HepG2 (cell line): ENCODE results near the gene LRRC45. TPM values are rescaled to one million over a fixed set of nuclear protein-coding genes. Genes with fewer than 3 reads are reported as not detected.

Experiments
- NCOA2 ChIP-seq: sonication (generic); formaldehyde crosslinking; IDR thresholded peaks from 2 replicates; pipeline ENCODE4 v1.8.0; 2022; ENCODE audit warnings: inconsistent platforms
- RFX5 ChIP-seq: IDR thresholded peaks from 2 replicates; pipeline ENCODE4 v1.6.1; 2011; ENCODE audit warnings: low read depth, low read length, improper control_type of control experiment
- RFXAP ChIP-seq: sonication (generic); formaldehyde crosslinking; IDR thresholded peaks from 2 replicates; pipeline ENCODE4 v1.4.0; 2020; ENCODE audit warnings: missing genetic modification reagents, borderline replicate concordance
- TCF7 ChIP-seq: sonication (generic); IDR thresholded peaks from 2 replicates; pipeline ENCODE4 v1.6.1; 2016; ENCODE audit warnings: antibody characterized with exemption, low read depth
- ZMAT3 ChIP-seq: sonication (generic); formaldehyde crosslinking; conservative IDR thresholded peaks from 2 replicates; pipeline ENCODE4 v1.7.0; 2021; ENCODE audit warnings: missing genetic modification reagents
- ZNF180 ChIP-seq: sonication (generic); formaldehyde crosslinking; IDR thresholded peaks from 2 replicates; pipeline ENCODE4 v1.4.0; 2020; ENCODE audit warnings: low read depth, missing genetic modification reagents, borderline replicate concordance
- ZNF205 ChIP-seq: IDR thresholded peaks from 2 replicates; pipeline ENCODE4 v1.6.1; 2018; ENCODE audit warnings: missing biosample characterization, missing genetic modification reagents
- ZNF432 ChIP-seq: sonication (generic); formaldehyde crosslinking; IDR thresholded peaks from 2 replicates; pipeline ENCODE4 v1.5.0; 2020; ENCODE audit warnings: missing genetic modification reagents, mild to moderate bottlenecking, borderline replicate concordance
- polyA plus RNA-seq, 8 experiments: library from polyadenylated mRNA; depleted of rRNA in 3 of 8; stranded (reverse) in 7 of 8; unstranded in 1 of 8; fragments of >200 nt; fragmentation: Illumina TruSeq in 4 of 8; extraction: Trizol in 4 of 8; gene quantifications; 2 replicates each; pipeline versions ENCODE4 v1.2.1 to v1.2.3, GENCODE V29; 2011 to 2016; ENCODE audit warnings: low read depth in 4 of 8, missing spikeins in 1 of 8, mixed read lengths in 1 of 8; ENCODE audit not compliant: insufficient read depth in 1 of 8
- total RNA-seq, 5 experiments: library from RNA; depleted of rRNA; stranded (reverse); fragments of >200 nt; fragmentation: Illumina TruSeq; extraction: Trizol; gene quantifications; 2 replicates each; pipeline ENCODE4 v1.2.3, GENCODE V29; 2016; ENCODE audit warnings: low read depth in 1 of 5
- TF ChIP-seq, protein P1 (sequence below): sonication (generic); formaldehyde crosslinking; IDR thresholded peaks from 2 replicates; pipeline ENCODE4 v1.9.0; 2021; ENCODE audit warnings: mild to moderate bottlenecking, missing genetic modification reagents
- TF ChIP-seq, protein P2 (sequence below): sonication (generic); formaldehyde crosslinking; IDR thresholded peaks from 2 replicates; pipeline ENCODE4 v1.5.1; 2020; ENCODE audit warnings: missing genetic modification reagents, mild to moderate bottlenecking, borderline replicate concordance
- TF ChIP-seq, protein P3 (sequence below): sonication (generic); formaldehyde crosslinking; IDR thresholded peaks from 2 replicates; pipeline ENCODE4 v1.8.0; 2022; ENCODE audit warnings: mild to moderate bottlenecking, missing genetic modification reagents, moderate library complexity
- TF ChIP-seq, protein P4 (sequence below): IDR thresholded peaks from 2 replicates; pipeline ENCODE4 v1.6.1; 2016; ENCODE audit warnings: mild to moderate bottlenecking, missing biosample characterization, missing genetic modification reagents
- TF ChIP-seq, protein P5 (sequence below): sonication (generic); formaldehyde crosslinking; IDR thresholded peaks from 2 replicates; pipeline ENCODE4 v1.5.0; 2020; ENCODE audit warnings: missing genetic modification reagents
- TF ChIP-seq, protein P6 (sequence below): sonication (generic); formaldehyde crosslinking; IDR thresholded peaks from 2 replicates; pipeline ENCODE4 v1.5.0; 2020; ENCODE audit warnings: mild to moderate bottlenecking, missing genetic modification reagents

Gene LRRC45
- total and polyA plus RNA-seq, 2 of the 13 experiments (the other 11 are each of a cell fraction or from before 2014, with no cell fraction given) = 11.6 to 48.1 TPM

DNA sequence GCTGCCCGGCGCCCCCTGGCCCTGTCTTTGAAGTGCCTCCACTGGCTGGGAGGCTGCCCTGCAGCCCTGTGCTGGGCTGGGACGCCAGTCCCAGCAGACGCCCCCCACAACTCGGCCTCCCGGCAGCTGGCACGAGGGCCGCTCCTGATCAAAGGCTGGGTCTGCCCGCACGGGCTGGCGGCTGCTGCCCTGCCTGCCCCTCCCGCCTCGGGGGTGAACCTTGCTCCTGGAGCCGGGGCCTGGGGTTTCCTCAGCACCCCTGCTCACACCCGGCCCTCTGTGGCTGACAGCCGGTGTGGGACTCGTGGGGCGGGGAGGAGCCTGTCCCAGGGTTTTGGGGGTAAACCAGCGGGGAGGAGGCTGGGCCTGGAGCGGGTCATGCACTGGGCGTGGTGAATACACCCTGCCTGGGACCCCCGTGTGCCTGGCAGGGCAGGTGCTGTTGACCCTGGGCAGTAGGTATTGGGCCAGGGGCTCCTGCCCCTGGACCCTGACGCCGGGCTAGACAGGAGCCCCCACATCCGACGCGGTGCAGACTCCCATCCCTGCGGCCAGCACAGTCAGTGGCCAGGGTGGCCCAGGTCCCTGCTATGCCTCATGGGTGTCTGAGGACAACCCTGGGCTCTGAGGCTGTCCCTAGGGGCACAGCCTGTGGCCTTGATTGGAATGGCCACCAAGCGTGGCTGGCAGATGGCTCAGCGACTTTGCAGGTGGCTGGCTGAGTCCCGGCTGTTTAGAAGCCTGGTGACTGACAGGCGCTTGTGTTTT is 22.1 kb upstream of the LRRC45 start (continued):
- TF ChIP-seq NCOA2 (peak; percentile 93), ZNF205 (CRISPR knock-in tag) (peak; percentile 90), ZNF180 (peak; percentile 56; the same call in 1 of the 2 replicates), ZNF432 (CRISPR knock-in tag) (no peak), TCF7 (peak; percentile 97), RFX5 (no peak), ZMAT3 (0 out of 2 replicates have a peak, but pooled peaks have one; percentile 70), RFXAP (CRISPR knock-in tag) (no peak; the same call in none of the 2 replicates)
- TF ChIP-seq, protein P1, sequence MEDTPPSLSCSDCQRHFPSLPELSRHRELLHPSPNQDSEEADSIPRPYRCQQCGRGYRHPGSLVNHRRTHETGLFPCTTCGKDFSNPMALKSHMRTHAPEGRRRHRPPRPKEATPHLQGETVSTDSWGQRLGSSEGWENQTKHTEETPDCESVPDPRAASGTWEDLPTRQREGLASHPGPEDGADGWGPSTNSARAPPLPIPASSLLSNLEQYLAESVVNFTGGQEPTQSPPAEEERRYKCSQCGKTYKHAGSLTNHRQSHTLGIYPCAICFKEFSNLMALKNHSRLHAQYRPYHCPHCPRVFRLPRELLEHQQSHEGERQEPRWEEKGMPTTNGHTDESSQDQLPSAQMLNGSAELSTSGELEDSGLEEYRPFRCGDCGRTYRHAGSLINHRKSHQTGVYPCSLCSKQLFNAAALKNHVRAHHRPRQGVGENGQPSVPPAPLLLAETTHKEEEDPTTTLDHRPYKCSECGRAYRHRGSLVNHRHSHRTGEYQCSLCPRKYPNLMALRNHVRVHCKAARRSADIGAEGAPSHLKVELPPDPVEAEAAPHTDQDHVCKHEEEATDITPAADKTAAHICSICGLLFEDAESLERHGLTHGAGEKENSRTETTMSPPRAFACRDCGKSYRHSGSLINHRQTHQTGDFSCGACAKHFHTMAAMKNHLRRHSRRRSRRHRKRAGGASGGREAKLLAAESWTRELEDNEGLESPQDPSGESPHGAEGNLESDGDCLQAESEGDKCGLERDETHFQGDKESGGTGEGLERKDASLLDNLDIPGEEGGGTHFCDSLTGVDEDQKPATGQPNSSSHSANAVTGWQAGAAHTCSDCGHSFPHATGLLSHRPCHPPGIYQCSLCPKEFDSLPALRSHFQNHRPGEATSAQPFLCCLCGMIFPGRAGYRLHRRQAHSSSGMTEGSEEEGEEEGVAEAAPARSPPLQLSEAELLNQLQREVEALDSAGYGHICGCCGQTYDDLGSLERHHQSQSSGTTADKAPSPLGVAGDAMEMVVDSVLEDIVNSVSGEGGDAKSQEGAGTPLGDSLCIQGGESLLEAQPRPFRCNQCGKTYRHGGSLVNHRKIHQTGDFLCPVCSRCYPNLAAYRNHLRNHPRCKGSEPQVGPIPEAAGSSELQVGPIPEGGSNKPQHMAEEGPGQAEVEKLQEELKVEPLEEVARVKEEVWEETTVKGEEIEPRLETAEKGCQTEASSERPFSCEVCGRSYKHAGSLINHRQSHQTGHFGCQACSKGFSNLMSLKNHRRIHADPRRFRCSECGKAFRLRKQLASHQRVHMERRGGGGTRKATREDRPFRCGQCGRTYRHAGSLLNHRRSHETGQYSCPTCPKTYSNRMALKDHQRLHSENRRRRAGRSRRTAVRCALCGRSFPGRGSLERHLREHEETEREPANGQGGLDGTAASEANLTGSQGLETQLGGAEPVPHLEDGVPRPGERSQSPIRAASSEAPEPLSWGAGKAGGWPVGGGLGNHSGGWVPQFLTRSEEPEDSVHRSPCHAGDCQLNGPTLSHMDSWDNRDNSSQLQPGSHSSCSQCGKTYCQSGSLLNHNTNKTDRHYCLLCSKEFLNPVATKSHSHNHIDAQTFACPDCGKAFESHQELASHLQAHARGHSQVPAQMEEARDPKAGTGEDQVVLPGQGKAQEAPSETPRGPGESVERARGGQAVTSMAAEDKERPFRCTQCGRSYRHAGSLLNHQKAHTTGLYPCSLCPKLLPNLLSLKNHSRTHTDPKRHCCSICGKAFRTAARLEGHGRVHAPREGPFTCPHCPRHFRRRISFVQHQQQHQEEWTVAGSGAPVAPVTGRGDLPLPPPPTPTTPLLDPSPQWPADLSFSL (CRISPR knock-in tag) = no peak
- TF ChIP-seq, protein P2, sequence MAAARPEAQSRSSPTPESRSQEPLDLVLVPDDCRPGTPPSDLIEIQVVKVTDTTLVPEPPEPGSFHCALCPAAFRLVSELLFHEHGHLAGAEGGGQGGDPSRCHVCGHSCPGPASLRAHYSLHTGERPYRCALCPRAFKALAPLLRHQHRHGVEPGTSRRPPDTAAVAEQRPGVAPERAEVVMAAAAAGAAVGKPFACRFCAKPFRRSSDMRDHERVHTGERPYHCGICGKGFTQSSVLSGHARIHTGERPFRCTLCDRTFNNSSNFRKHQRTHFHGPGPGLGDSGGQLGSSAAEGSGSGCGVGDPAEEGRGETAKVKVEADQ (CRISPR knock-in tag) = no peak
- TF ChIP-seq, protein P3, sequence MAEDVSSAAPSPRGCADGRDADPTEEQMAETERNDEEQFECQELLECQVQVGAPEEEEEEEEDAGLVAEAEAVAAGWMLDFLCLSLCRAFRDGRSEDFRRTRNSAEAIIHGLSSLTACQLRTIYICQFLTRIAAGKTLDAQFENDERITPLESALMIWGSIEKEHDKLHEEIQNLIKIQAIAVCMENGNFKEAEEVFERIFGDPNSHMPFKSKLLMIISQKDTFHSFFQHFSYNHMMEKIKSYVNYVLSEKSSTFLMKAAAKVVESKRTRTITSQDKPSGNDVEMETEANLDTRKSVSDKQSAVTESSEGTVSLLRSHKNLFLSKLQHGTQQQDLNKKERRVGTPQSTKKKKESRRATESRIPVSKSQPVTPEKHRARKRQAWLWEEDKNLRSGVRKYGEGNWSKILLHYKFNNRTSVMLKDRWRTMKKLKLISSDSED = peak; percentile 59; the same call in 1 of the 2 replicates
- TF ChIP-seq, protein P4, sequence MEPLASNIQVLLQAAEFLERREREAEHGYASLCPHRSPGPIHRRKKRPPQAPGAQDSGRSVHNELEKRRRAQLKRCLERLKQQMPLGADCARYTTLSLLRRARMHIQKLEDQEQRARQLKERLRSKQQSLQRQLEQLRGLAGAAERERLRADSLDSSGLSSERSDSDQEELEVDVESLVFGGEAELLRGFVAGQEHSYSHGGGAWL (CRISPR knock-in tag) = peak; percentile 69; the same call in 1 of the 2 replicates
- TF ChIP-seq, protein P5, sequence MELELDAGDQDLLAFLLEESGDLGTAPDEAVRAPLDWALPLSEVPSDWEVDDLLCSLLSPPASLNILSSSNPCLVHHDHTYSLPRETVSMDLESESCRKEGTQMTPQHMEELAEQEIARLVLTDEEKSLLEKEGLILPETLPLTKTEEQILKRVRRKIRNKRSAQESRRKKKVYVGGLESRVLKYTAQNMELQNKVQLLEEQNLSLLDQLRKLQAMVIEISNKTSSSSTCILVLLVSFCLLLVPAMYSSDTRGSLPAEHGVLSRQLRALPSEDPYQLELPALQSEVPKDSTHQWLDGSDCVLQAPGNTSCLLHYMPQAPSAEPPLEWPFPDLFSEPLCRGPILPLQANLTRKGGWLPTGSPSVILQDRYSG (CRISPR knock-in tag) = no peak; the same call in 1 of the 2 replicates
- TF ChIP-seq, protein P6, sequence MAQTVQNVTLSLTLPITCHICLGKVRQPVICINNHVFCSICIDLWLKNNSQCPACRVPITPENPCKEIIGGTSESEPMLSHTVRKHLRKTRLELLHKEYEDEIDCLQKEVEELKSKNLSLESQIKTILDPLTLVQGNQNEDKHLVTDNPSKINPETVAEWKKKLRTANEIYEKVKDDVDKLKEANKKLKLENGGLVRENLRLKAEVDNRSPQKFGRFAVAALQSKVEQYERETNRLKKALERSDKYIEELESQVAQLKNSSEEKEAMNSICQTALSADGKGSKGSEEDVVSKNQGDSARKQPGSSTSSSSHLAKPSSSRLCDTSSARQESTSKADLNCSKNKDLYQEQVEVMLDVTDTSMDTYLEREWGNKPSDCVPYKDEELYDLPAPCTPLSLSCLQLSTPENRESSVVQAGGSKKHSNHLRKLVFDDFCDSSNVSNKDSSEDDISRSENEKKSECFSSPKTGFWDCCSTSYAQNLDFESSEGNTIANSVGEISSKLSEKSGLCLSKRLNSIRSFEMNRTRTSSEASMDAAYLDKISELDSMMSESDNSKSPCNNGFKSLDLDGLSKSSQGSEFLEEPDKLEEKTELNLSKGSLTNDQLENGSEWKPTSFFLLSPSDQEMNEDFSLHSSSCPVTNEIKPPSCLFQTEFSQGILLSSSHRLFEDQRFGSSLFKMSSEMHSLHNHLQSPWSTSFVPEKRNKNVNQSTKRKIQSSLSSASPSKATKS (CRISPR knock-in tag) = 0 out of 2 replicates have a peak, but pooled peaks have one; percentile 42
